Fibroblast of mammary gland (primary cell): Measurements from ENCODE around the gene ATP5F1B.
"Not testable (repeated sequence)": the region's sequence is repeated elsewhere in the genome, so short reads cannot be mapped to it uniquely, and the experiment has no call there.

Experiments
- DNase-seq: peaks from one replicate; pipeline ENCODE4 v3.0.0-alpha.2; 2010; ENCODE audit warnings: low read depth
- H3K4me3 ChIP-seq: 2 replicates; pipeline ENCODE4 v1.5.1; 2011; ENCODE audit warnings: low read depth, mild to moderate bottlenecking, low read length, moderate library complexity; ENCODE audit not compliant: control insufficient read depth
- CTCF ChIP-seq: conservative IDR thresholded peaks from 2 replicates; pipeline ENCODE4 v1.5.1; 2011; ENCODE audit warnings: low read depth, low read length, inconsistent platforms; ENCODE audit not compliant: control insufficient read depth, insufficient read depth

The ATP5F1B gene

GRCh38 chr12:56670836-56671235, 25.1 kb upstream of the ATP5F1B start:
- H3K4me3 ChIP-seq = no peak overlapping the region
- TF ChIP-seq CTCF = no peak
- DNase-seq = no peak

GRCh38 chr12:56668197-56668457, 22.3 kb upstream of the ATP5F1B start:
- no peak for DNase-seq
- no peak for TF ChIP-seq CTCF

GRCh38 chr12:56661979-56662638, 16.3 kb upstream of the ATP5F1B start:
- DNase-seq = no peak
- no peak overlapping the region for H3K4me3 ChIP-seq
- no peak for TF ChIP-seq CTCF

More at GRCh38 chr12:56668197-56668457, 22.3 kb upstream of the ATP5F1B start:
- no peak overlapping the region for H3K4me3 ChIP-seq

GRCh38 chr12:56661560-56661959, 15.8 kb upstream of the ATP5F1B start:
- no peak overlapping the region for H3K4me3 ChIP-seq
- DNase-seq = no peak
- no peak for TF ChIP-seq CTCF

GRCh38 chr12:56658921-56659320, 13.1 kb upstream of the ATP5F1B start:
- no peak for DNase-seq
- no peak for TF ChIP-seq CTCF
- no peak overlapping the region for H3K4me3 ChIP-seq

GRCh38 chr12:56657416-56658379, 11.9 kb upstream of the ATP5F1B start:
- TF ChIP-seq CTCF = no peak
- DNase-seq = peak; percentile 23
- H3K4me3 ChIP-seq = no peak overlapping the region

- DNase-seq, H3K4me3 ChIP-seq: not testable (repeated sequence)
Observed at GRCh38 chr12:56653781-56654180, 8.0 kb upstream of the ATP5F1B start.

GRCh38 chr12:56648023-56648422, 2.2 kb upstream of the ATP5F1B start:
- DNase-seq, H3K4me3 ChIP-seq: not testable (repeated sequence)
